ENCODE data around the gene BMI1. TPM values are rescaled to one million over a fixed set of nuclear protein-coding genes. Genes with fewer than 3 reads are reported as not detected.

The BMI1 gene
- total RNA-seq, 1 experiment from 2014 or later, result 124 TPM

- Histone ChIP-seq H3K4me1 (ENCODE audit: insufficient read depth, low read length) (no peaks in the 10 kb centered on the region), H3K4me2 (ENCODE audit: low read length) (no peak overlapping the region), H3K9me2 (replicated peaks; ENCODE audit: low read length) (no peaks in the 10 kb centered on the region), H3K27me3 (ENCODE audit: low read length) (no peaks in the 10 kb centered on the region), H3K9me3 (ENCODE audit: low read length) (no peaks in the 10 kb centered on the region), H3K36me3 (ENCODE audit: low read depth, low read length) (no peaks in the 10 kb centered on the region), H3K4me3 (ENCODE audit: low read length) (no peak overlapping the region), H3K9ac (ENCODE audit: low read length) (no peak overlapping the region), H3F3A (ENCODE audit: low read length, unreplicated experiment) (no peaks in the 10 kb centered on the region), H3K79me2 (ENCODE audit: low read length) (no peaks in the 10 kb centered on the region), H2AFZ (ENCODE audit: low read length) (no peak overlapping the region), H3K27ac (ENCODE audit: low read length) (no peak overlapping the region), H4K20me1 (ENCODE audit: low read length) (no peaks in the 10 kb centered on the region)
- POLR2A ChIA-PET (ENCODE audit: unreplicated experiment), result no interaction called here
- peak; percentile 13 for DNase-seq
- intact Hi-C loops (cut with micrococcal nuclease), result no loop called here
- BruUV-seq (replicated peaks), result no TSS peak
- ATAC-seq, result no peak
- CTCF ChIA-PET, result no interaction called here
- TF ChIP-seq EZH2phosphoT487 (IDR thresholded peaks at IDR 0.05; ENCODE audit: borderline replicate concordance, low read length) (no peak), CTCF (conservative IDR thresholded peaks at IDR 0.05; ENCODE audit: low read depth, low read length) (no peak), EZH2 (IDR thresholded peaks at IDR 0.05; ENCODE audit: low read length, unreplicated experiment) (no peak)
Measured at GRCh38 chr10:22369434-22370072, 48.7 kb downstream of the BMI1 start.

- BruUV-seq (replicated peaks), result no TSS peak
- no peaks in the 10 kb centered on the region for H3K27me3 ChIP-seq (ENCODE audit: low read length)
- no peak for DNase-seq
- no peak overlapping the region for H3K4me3 ChIP-seq (ENCODE audit: low read length)
- ATAC-seq, result no peak
- H3K9ac ChIP-seq (ENCODE audit: low read length), result no peak overlapping the region
- H3K9me3 ChIP-seq (ENCODE audit: low read length), result no peaks in the 10 kb centered on the region
- H3K9me2 ChIP-seq (replicated peaks; ENCODE audit: low read length), result no peaks in the 10 kb centered on the region
- H3F3A ChIP-seq (ENCODE audit: low read length, unreplicated experiment), result no peaks in the 10 kb centered on the region
- H3K36me3 ChIP-seq (ENCODE audit: low read depth, low read length), result no peaks in the 10 kb centered on the region
- ChIA-PET POLR2A (ENCODE audit: unreplicated experiment) (no interaction called here), CTCF (no interaction called here)
- peaks cover 8% of the 10 kb centered on the region; the same call in 1 of the 2 replicates for H3K4me1 ChIP-seq (ENCODE audit: insufficient read depth, low read length)
- TF ChIP-seq EZH2phosphoT487 (IDR thresholded peaks at IDR 0.05; ENCODE audit: borderline replicate concordance, low read length) (no peak), EZH2 (IDR thresholded peaks at IDR 0.05; ENCODE audit: low read length, unreplicated experiment) (no peak), CTCF (conservative IDR thresholded peaks at IDR 0.05; ENCODE audit: low read depth, low read length) (no peak)
- intact Hi-C loops (cut with micrococcal nuclease), result no loop called here
- H4K20me1 ChIP-seq (ENCODE audit: low read length), result no peaks in the 10 kb centered on the region
- no peaks in the 10 kb centered on the region for H3K79me2 ChIP-seq (ENCODE audit: low read length)
- H3K27ac ChIP-seq (ENCODE audit: low read length), result no peak overlapping the region
- no peak overlapping the region for H2AFZ ChIP-seq (ENCODE audit: low read length)
- H3K4me2 ChIP-seq (ENCODE audit: low read length), result no peak overlapping the region
Measured at GRCh38 chr10:22370320-22370719, 49.4 kb downstream of the BMI1 start.

- no peaks in the 10 kb centered on the region for H3K36me3 ChIP-seq (ENCODE audit: low read depth, low read length)
- TF ChIP-seq EZH2phosphoT487 (IDR thresholded peaks at IDR 0.05; ENCODE audit: borderline replicate concordance, low read length) (no peak), CTCF (conservative IDR thresholded peaks at IDR 0.05; ENCODE audit: low read depth, low read length) (no peak), EZH2 (IDR thresholded peaks at IDR 0.05; ENCODE audit: low read length, unreplicated experiment) (no peak)
- POLR2A ChIA-PET (ENCODE audit: unreplicated experiment), result interaction anchor here (0.6 kb wide), 1 partner anchor 369 kb away, joined by 3 read pairs; no protein-coding TSS in a partner anchor
Measured at GRCh38 chr10:22372298-22372697, 51.4 kb downstream of the BMI1 start.

More at GRCh38 chr10:22372298-22372697, 51.4 kb downstream of the BMI1 start:
- Histone ChIP-seq H3K9me2 (replicated peaks; ENCODE audit: low read length) (no peaks in the 10 kb centered on the region), H3K79me2 (ENCODE audit: low read length) (no peaks in the 10 kb centered on the region), H3K9me3 (ENCODE audit: low read length) (no peaks in the 10 kb centered on the region), H3K4me3 (ENCODE audit: low read length) (no peak overlapping the region), H3K27me3 (ENCODE audit: low read length) (no peaks in the 10 kb centered on the region), H3F3A (ENCODE audit: low read length, unreplicated experiment) (no peaks in the 10 kb centered on the region), H3K4me1 (ENCODE audit: insufficient read depth, low read length) (peaks cover 8% of the 10 kb centered on the region; the same call in 1 of the 2 replicates), H2AFZ (ENCODE audit: low read length) (no peak overlapping the region), H3K27ac (ENCODE audit: low read length) (no peak overlapping the region), H3K4me2 (ENCODE audit: low read length) (no peak overlapping the region), H4K20me1 (ENCODE audit: low read length) (no peaks in the 10 kb centered on the region), H3K9ac (ENCODE audit: low read length) (no peak overlapping the region)
- DNase-seq (no peak), ATAC-seq (no peak)
- BruUV-seq (replicated peaks), result no TSS peak
- CTCF ChIA-PET, result no interaction called here
- intact Hi-C loops (cut with micrococcal nuclease), result no loop called here

Measured in PC-3 (cell line).